ENCODE measurements around the gene NEU4.

The NEU4 gene

GRCh38 chr2:241835611-241836010, 26.6 kb downstream of the NEU4 start:
- no peak for DNase-seq

- DNase-seq, result no peak
Measured at GRCh38 chr2:241836292-241836691, 27.3 kb downstream of the NEU4 start.

- no peak for DNase-seq
Measured at GRCh38 chr2:241837197-241837965, 28.4 kb downstream of the NEU4 start.

- no peak for DNase-seq
Measured at GRCh38 chr2:241841181-241842066, 32.4 kb downstream of the NEU4 start.

GRCh38 chr2:241842067-241842415, 33.0 kb downstream of the NEU4 start:
- DNase-seq, result no peak

- no peak for DNase-seq
Measured at GRCh38 chr2:241842620-241843211, 33.7 kb downstream of the NEU4 start.

DNA sequence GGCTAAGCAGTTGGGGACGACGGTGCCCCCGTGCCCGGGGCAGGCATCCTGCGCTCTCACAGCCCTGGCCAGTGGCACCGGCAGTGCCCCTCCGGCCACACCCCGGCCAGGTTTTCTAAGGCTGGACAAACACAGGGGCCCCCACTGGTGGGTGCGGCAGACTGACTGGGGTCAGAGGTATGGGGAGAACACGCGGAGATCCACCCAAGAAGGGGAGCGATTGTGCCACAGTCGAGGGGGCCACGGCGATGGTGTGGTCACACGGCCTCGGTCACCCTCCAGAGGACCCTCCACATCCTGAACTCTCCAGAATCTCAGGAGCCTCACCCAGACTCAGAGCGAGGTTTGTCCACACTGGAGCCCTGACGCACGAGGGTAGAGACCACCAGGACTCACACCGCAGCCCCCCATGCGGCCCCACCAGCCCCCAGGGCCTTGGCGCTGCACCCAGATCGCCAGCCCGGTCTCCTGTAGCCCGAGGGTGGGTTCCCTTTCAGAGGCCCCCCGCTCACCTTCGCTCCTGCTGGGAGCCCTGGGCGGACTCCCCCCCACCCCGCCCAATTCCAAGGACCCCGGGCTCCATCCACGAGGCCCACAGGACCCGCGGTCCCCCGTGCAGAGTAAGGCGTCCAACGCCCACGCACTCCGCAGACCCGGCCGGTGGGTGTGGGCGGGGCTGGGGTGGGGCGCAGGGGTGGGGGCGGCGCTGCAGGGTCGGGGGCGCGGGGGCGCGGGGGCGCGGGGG, 34.5 kb downstream of the NEU4 start:
- no peak for DNase-seq

DNA sequence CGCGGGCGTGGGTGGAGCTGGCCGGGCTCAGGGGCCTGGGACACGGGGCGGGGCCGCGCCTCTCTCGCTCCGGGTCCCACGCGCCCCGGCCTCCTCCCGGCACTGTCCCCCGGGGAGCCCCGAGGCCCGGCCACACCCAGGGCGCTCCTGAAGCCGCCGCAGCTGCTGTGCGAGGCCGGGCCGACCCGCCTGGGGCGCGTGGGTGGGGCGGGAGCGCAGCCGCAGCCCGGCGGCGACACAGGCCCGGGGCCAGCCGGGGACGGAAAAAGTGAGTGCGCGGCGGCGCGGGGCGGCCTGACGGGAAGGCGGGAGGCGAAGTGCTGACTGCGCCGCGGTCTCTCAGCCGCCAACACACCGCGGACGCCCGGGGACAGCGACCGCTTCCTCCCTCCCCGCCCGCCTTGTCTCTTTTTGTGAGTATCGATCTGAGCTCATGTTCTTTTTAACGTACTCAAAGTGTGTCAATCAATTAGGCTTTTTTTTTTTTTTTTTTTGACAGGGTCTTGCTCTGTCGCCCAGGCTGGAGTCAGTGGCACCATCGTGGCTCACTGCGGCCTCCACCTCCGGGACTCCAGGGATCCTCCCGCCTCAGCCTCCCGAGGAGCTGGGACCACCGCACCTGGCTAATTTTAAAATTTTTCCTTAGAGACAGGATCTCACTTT, 35.2 kb downstream of the NEU4 start:
- DNase-seq, result no peak

- no peak for DNase-seq
Measured at GRCh38 chr2:241844831-241845578, 36.0 kb downstream of the NEU4 start.

DNA sequence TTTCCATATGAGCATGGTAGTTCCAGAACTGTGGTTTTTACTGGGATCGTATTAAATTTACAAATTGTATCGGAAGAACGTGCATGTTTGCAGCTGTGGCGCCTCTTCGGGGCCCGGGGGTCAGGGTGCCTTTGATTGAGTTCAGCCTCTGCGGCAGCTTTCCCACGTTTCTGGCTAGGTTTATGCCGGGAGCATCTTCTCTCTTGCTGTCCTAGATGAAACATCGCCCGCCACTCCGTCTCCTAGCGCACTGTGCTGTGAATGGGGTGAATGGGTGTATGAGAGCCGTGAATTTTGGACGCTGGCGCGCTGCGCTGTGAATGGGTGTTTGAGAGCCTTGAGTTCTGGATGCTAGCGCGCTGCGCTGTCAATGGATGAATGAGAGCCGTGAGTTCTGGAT, 37.4 kb downstream of the NEU4 start:
- no peak for DNase-seq

DNA sequence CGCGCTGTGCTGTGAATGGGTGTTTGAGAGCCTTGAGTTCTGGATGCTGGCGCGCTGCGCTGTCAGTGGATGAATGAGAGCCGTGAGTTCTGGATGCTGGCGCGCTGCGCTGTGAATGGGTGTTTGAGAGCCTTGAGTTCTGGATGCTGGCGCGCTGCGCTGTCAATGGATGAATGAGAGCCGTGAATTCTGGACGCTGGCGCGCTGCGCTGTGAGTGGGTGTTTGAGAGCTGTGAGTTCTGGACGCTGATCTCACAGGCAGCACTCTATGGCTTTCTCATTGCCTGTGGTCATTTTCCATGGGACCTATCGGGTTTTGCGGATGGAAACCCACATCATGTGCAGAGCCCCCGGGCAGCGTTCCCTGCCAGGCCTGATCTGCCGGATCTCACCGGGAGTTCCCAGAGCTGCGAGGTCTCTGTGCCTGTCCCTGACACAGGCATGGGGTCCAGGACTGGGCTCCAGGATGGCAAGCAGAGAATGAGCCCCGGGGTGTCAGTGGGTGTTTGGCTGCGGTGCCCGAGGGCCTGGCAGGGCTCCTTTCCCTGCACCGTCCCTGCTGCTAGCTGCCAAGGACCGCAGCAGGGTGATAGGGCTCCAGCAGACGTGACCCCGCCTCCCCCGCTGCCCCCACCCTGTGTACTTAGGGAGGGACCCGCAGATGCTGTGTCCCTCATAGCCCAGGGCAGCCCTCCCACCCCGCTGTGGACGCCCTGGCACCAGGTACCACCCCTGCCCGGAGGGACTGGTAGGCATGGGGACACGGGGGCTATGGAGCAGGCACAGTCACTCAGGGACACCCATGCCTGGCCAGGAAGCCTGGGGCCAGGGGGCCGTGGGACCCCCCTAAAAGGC, 40.0 kb downstream of the NEU4 start:
- DNase-seq, result no peak

GRCh38 chr2:241849616-241850543, 40.9 kb downstream of the NEU4 start:
- no peak for DNase-seq

DNA sequence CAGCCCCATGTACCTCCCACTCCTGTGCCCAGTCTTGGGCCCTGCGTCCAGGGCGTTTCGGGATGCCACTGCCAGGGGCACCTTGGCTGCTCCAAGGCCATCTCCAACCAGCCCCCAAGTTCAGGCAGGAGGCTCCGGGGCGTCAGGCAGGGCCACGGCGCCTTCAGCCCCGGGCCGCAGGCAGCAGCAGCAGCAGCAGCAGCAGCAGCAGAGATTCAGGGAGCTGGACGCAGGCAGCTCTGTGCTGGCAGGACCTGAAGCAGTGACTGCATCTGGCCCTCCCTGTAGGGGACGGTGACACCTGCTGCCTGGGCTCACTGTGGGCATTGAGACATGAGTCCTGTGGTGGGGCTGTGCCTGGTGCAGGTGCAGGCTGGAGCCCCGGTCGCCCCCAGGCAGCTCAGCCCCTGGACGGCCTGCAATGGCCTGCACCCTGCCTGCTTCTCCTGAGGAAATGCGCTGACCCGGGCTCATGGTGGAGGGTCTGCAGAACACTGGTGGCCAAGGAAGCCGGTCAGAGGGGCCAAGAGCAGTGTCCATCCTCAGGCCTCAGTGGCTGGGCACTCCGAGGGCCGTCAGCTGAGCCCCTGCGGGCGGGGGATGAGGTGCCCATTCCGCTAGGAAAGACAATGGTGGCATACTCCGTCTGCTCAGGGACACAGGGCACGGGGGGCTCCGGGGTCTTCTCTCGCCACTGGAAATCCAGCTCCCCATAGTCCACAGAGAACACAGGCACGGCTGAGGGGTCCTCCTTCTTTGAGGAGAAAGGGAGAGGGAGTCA, 41.7 kb downstream of the NEU4 start:
- no peak for DNase-seq

GRCh38 chr2:241851325-241852115, 42.5 kb downstream of the NEU4 start:
- no peak for DNase-seq

DNA sequence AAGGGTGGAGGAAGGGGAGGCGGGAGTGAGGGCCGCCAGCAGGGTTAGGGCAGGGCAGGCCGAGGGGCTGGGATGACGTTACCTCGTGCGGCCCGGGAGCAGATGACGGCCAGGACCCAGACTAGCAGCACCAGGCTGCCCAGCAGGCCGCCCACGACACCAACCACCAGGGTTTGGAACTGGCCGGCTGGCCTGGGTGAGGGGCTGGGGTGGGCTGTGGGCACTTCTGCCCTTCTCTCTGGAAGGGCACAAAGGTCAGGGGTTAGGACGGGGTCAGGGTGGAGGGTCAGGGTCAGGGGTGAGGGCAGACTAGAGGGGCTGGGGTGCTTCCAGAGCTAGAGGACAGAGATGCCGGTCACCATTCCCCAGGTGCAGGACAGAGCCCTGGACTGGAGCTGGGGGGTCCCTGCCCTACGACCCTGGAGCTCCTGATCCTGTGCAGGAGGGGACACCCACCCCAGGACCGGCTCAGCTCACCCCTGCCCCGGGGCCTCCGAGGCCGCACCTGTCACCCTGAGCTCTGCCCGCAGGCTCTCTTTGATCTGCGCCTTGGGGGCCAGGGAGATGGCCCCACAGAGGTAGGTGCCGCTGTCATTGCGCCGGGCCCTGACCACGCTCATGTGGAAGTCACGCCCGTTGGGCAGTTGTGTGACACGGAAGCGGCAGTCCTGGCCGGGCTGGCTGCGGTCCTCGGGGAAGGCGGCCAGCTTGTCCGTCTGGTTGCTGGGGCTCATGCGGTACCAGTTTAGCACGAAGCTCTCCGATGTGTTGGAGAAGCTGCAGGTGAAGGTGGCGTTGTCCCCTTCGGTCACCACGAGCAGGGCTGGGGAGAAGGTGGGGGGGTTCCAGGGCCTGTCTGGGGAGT, 43.4 kb downstream of the NEU4 start:
- DNase-seq, result no peak

GRCh38 chr2:241852981-241853631, 44.1 kb downstream of the NEU4 start:
- no peak for DNase-seq
